ENCODE results near the gene AFF3. TPM values are rescaled to one million over a fixed set of nuclear protein-coding genes. Genes with fewer than 3 reads are reported as not detected.

The AFF3 gene
- total and polyA plus RNA-seq, 10 donors: 6.0 to 92.2 (median 64.0) TPM

- TF ChIP-seq CTCF (IDR thresholded peaks at IDR 0.05 in 8 of 11, conservative IDR thresholded peaks at IDR 0.05 in 3 of 11): no peak
- TF ChIP-seq POLR2AphosphoS5 (IDR thresholded peaks at IDR 0.05): no peak
- no peak for TF ChIP-seq POLR2A (IDR thresholded peaks at IDR 0.05)
- Histone ChIP-seq H3K27ac (no peak overlapping the region), H3K27me3 (replicated peaks in 1 of 7) (no peaks in the 10 kb centered on the region), H3K4me3 (no peak overlapping the region), H3K4me1 (no peaks in the 10 kb centered on the region), H3K36me3 (peaks cover 0 to 10% (median 0%) of the 10 kb centered on the region in 6 donors), H3K9me3 (peaks cover 0 to 25% (median 15%) of the 10 kb centered on the region in 8 donors)
- intact Hi-C loops (cut with DNase I; ENCODE audit: low total_unique reads): no loop called here
- DNase-seq: no peak
Measured at GRCh38 chr2:99794414-99794813, 348.0 kb downstream of the AFF3 start.

- no peak for TF ChIP-seq POLR2AphosphoS5 (IDR thresholded peaks at IDR 0.05)
- no peak for TF ChIP-seq POLR2A (IDR thresholded peaks at IDR 0.05)
- no peak for TF ChIP-seq CTCF (IDR thresholded peaks at IDR 0.05 in 8 of 11, conservative IDR thresholded peaks at IDR 0.05 in 3 of 11)
Measured at GRCh38 chr2:99793022-99793421, 349.4 kb downstream of the AFF3 start.

DNA sequence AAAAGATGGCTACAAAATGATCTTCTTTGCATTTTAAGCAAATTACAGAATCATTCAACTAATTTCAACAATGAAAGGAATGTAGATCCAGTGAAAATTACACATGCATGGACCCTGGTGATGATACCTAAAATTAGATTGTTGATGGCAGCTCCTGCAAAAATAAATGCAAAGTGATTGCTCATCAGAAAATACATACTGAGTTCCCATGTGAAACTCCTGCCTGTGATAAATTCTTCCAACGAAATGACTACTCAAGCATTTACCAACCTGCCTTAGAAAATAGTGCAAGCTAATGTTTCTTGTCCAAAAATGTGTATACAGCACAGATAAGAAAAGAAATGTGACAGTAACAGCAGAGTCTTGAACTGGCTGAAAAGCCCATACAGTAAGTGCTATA is 352.5 kb downstream of the AFF3 start:
- peak overlapping the region in 4 of 8 donors; percentile 0 to 41 (median 30) for H3K27ac ChIP-seq
- no peaks in the 10 kb centered on the region for H3K9me3 ChIP-seq
- H3K36me3 ChIP-seq: peaks cover 0 to 15% (median 0%) of the 10 kb centered on the region in 6 donors
- H3K4me1 ChIP-seq: no peaks in the 10 kb centered on the region
- WGBS, 5 donors: 54 to 70% (median 63%) methylated on average over 1 of the region's 1 CpG
- no peak overlapping the region for H3K4me3 ChIP-seq
- TF ChIP-seq POLR2A (IDR thresholded peaks at IDR 0.05) (no peak), POLR2AphosphoS5 (IDR thresholded peaks at IDR 0.05) (no peak), CTCF (IDR thresholded peaks at IDR 0.05 in 8 of 11, conservative IDR thresholded peaks at IDR 0.05 in 3 of 11) (no peak)
- no peaks in the 10 kb centered on the region for H3K27me3 ChIP-seq (replicated peaks in 1 of 7)
- intact Hi-C loops (cut with DNase I; ENCODE audit: low total_unique reads): no loop called here
- DNase-seq: no peak

More at GRCh38 chr2:99793022-99793421, 349.4 kb downstream of the AFF3 start:
- Histone ChIP-seq H3K4me3 (no peak overlapping the region), H3K27me3 (replicated peaks in 1 of 7) (no peaks in the 10 kb centered on the region), H3K4me1 (no peaks in the 10 kb centered on the region), H3K36me3 (peaks cover 0 to 10% (median 0%) of the 10 kb centered on the region in 6 donors), H3K9me3 (peaks cover 0 to 19% (median 14%) of the 10 kb centered on the region in 8 donors), H3K27ac (no peak overlapping the region)
- no peak for DNase-seq
- 83 to 89% (median 87%) methylated on average over 8 of the region's 8 CpGs for WGBS, 5 donors
- intact Hi-C loops (cut with DNase I; ENCODE audit: low total_unique reads): no loop called here

- 77 to 87% (median 85%) methylated on average over 5 of the region's 5 CpGs for WGBS, 5 donors
- intact Hi-C loops (cut with DNase I; ENCODE audit: low total_unique reads): no loop called here
- Histone ChIP-seq H3K9me3 (no peaks in the 10 kb centered on the region), H3K27me3 (replicated peaks in 1 of 7) (no peaks in the 10 kb centered on the region), H3K4me3 (no peak overlapping the region), H3K4me1 (no peaks in the 10 kb centered on the region), H3K27ac (no peak overlapping the region), H3K36me3 (peaks cover 0 to 21% (median 0%) of the 10 kb centered on the region in 6 donors)
- TF ChIP-seq CTCF (IDR thresholded peaks at IDR 0.05 in 8 of 11, conservative IDR thresholded peaks at IDR 0.05 in 3 of 11) (no peak), POLR2AphosphoS5 (IDR thresholded peaks at IDR 0.05) (no peak), POLR2A (IDR thresholded peaks at IDR 0.05) (no peak)
- no peak for DNase-seq
Measured at GRCh38 chr2:99787769-99788382, 354.5 kb downstream of the AFF3 start.

Measured in spleen (tissue), 11 donors.